Transverse colon (tissue), 3 donors: ENCODE results near the gene ASXL2.

Experiments used
- EP300 ChIP-seq: sonication (generic); formaldehyde crosslinking; IDR thresholded peaks from one replicate; pipeline ENCODE4 v1.6.1; 2017; ENCODE audit warnings: antibody characterized with exemption, low read depth
- POLR2A ChIP-seq: fragments of 450-650 bp; IDR thresholded peaks from one replicate; pipeline ENCODE4 v1.6.1; 2016; ENCODE audit warnings: antibody characterized with exemption, mild to moderate bottlenecking, moderate library complexity
- TF ChIP-seq, protein P1 (sequence below), 5 experiments: fragments of 200-600 bp in 3 of 5; fragments of 450-650 bp in 2 of 5; sonication (generic) in 3 of 5; IDR thresholded peaks; 1 replicate in 2 of 5; 2 replicates in 3 of 5; pipeline ENCODE4 v1.5.1; 2016 to 2017; ENCODE audit warnings: antibody characterized with exemption in 5 of 5, inconsistent platforms in 3 of 5, mild to moderate bottlenecking in 2 of 5, moderate library complexity in 1 of 5

DNA sequence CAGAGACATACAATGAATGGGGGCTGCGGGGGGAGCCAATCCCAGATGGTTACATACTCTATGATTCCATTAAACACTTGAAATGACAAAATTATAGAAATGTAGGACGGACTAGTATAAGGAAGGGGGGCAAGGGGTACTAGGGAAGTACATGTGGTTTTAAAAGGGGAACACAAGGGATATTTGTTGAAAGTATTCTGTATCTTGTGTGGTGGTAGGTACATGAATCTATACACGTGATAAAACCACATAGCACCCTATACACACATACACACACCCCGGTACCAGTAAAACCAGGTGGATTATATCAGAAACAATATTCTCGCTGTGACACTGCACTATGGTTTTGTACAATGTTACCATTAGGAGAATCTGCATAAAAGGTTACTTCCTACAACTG is 45.4 kb downstream of the ASXL2 start:
- TF ChIP-seq, protein P1, sequence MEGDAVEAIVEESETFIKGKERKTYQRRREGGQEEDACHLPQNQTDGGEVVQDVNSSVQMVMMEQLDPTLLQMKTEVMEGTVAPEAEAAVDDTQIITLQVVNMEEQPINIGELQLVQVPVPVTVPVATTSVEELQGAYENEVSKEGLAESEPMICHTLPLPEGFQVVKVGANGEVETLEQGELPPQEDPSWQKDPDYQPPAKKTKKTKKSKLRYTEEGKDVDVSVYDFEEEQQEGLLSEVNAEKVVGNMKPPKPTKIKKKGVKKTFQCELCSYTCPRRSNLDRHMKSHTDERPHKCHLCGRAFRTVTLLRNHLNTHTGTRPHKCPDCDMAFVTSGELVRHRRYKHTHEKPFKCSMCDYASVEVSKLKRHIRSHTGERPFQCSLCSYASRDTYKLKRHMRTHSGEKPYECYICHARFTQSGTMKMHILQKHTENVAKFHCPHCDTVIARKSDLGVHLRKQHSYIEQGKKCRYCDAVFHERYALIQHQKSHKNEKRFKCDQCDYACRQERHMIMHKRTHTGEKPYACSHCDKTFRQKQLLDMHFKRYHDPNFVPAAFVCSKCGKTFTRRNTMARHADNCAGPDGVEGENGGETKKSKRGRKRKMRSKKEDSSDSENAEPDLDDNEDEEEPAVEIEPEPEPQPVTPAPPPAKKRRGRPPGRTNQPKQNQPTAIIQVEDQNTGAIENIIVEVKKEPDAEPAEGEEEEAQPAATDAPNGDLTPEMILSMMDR (IDR thresholded peaks at IDR 0.05) = no peak
- TF ChIP-seq EP300 (no peak), POLR2A (no peak)
